ENCODE data around the gene SRPK3.
"Not testable (repeated sequence)": the region's sequence is repeated elsewhere in the genome, so short reads cannot be mapped to it uniquely, and the experiment has no call there.

The SRPK3 gene

GRCh38 chrX:153746359-153746758 lies 34.5 kb upstream of the SRPK3 start:
- DNase-seq, result no peak

GRCh38 chrX:153746991-153747390 lies 33.9 kb upstream of the SRPK3 start:
- DNase-seq, result not testable (repeated sequence)

- DNase-seq, result not testable (repeated sequence)
Measured at GRCh38 chrX:153749017-153749416, 31.8 kb upstream of the SRPK3 start.

- no peak for DNase-seq
Measured at GRCh38 chrX:153750127-153750774, 30.6 kb upstream of the SRPK3 start.

- no peak for DNase-seq
Measured at GRCh38 chrX:153755136-153755535, 25.7 kb upstream of the SRPK3 start.

GRCh38 chrX:153761863-153762262 lies 19.0 kb upstream of the SRPK3 start:
- no peak for DNase-seq

- no peak for DNase-seq
Measured at GRCh38 chrX:153762626-153763173, 18.1 kb upstream of the SRPK3 start.

- DNase-seq, result no peak
Measured at GRCh38 chrX:153763298-153763932, 17.4 kb upstream of the SRPK3 start.

GRCh38 chrX:153763989-153764755 lies 16.7 kb upstream of the SRPK3 start, which contains the start of gene PLXNB3:
Gene PLXNB3, plus strand, starts transcription at chrX:153764249. Its CDS starts 1,287 bp downstream, at chrX:153765536.
- DNase-seq, result peak; percentile 74

- no peak for DNase-seq
Measured at GRCh38 chrX:153764786-153765137, 16.1 kb upstream of the SRPK3 start.

GRCh38 chrX:153765138-153766079 lies 15.4 kb upstream of the SRPK3 start:
- peak; percentile 42 for DNase-seq

GRCh38 chrX:153766098-153766817 lies 14.6 kb upstream of the SRPK3 start:
- DNase-seq, result peak; percentile 80

- no peak for DNase-seq
Measured at GRCh38 chrX:153766871-153767673, 13.8 kb upstream of the SRPK3 start.

GRCh38 chrX:153767674-153768055 lies 13.2 kb upstream of the SRPK3 start:
- no peak for DNase-seq

- DNase-seq, result no peak
Measured at GRCh38 chrX:153768311-153769157, 12.3 kb upstream of the SRPK3 start.

- no peak for DNase-seq
Measured at GRCh38 chrX:153769158-153769864, 11.5 kb upstream of the SRPK3 start.

GRCh38 chrX:153769865-153770600 lies 10.8 kb upstream of the SRPK3 start:
- DNase-seq, result no peak

GRCh38 chrX:153770601-153771414 lies 10.0 kb upstream of the SRPK3 start:
- DNase-seq, result no peak

All from EL (cell line).